GM18507 (cell line): Measurements from ENCODE around the gene TBCK.
"Not testable (repeated sequence)": the region's sequence is repeated elsewhere in the genome, so short reads cannot be mapped to it uniquely, and the experiment has no call there.

ENCODE experiments used
- DNase-seq: peaks from one replicate; pipeline ENCODE4 v3.0.0; 2011; ENCODE audit warnings: low read depth; ENCODE audit not compliant: insufficient read length; ENCODE audit errors: extremely low spot score
- FAIRE-seq: peaks from 2 replicates; lab custom pipeline; 2011; peaks lifted over from hg19 to GRCh38; lab: Jason Lieb, UNC

TBCK gene

DNA sequence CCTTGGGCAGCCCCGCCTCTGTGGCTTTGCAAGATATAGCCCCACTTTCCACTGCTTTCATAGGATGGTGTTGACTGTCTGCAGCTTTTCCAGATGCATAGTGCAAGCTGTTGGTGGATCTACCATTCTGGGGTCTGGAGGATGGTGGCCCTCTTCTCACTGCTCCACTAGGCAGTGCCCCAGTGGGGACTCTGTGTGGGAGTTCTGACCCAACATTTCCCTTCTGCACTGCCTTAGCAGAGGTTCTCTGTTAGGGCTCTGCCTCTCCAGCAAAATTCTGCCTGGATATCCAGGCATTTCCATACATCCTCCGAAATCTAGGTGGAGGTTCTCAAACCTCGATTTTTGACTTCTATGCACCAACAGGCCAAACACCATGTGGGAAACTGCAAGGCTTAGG is 153.7 kb downstream of the TBCK start:
- DNase-seq (no peak), FAIRE-seq (no peak)

DNA sequence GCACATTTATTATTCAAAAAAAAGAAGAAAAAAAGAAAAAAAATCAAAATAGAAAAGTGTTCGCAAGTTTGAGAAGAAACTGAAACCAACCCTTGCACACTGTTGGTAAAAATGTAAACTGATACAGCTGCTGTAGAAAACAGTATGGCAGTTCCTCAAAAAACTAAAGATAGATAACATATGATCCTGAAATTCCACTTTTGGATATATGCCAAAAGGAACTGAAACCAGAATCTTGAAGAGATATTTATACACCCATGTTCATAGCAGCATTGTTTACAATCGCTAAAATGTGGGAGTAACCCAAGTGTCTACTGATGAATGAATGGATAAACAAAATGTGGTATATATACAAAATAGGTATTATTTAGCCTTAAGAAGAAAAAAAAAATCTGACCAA is 155.4 kb downstream of the TBCK start:
- no peak for FAIRE-seq

DNA sequence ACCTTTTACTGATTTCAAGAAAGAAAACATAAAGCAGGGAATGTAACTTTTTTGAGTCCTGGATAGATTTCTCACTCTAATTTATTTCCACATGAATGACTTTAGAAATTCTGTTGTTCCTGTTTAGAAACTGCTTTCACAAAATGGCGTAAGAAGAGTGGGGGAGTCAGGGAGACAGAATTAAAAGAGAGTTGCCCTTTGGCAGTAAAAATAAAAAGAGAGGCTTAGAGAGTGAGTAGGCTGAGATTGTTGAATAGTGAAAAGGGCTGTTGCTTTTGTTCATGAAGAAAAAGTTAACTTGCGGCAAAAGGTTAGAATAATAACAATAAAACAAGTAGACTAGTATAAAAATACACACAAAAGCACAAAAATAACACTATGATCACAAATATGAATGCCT is 166.1 kb downstream of the TBCK start:
- DNase-seq (no peak), FAIRE-seq (no peak)

More for the DNA sequence above, 155.4 kb downstream of the TBCK start:
- no peak for DNase-seq

- DNase-seq (no peak), FAIRE-seq (no peak)
Observed at GRCh38 chr4:106149026-106149425, 167.0 kb downstream of the TBCK start.

DNA sequence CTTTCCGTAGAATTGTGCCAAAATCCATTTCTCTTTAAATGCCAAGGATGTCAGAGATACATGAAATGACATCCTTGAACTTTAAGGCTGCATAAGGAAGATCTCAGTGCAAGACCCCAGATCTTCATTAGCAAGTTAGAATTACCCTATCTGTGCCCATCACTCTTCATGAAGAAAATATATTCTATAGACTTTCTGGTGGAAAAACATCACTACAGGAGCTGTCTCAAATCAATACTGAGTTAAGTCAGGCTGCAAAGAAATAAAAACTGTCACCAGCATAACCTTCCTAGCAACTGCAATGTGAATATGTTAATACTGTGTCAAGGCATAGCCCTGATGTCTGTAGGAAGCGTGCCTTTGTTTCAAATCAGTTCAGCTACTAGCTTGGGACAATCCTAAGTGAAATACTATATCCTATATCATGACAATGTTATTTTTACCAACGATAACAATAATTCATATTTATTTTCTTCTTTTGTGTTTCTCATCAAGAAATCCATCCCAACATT is 173.3 kb downstream of the TBCK start:
- FAIRE-seq (no peak), DNase-seq (no peak)

GRCh38 chr4:106140601-106141000 is 175.4 kb downstream of the TBCK start:
- DNase-seq (no peak), FAIRE-seq (no peak)

DNA sequence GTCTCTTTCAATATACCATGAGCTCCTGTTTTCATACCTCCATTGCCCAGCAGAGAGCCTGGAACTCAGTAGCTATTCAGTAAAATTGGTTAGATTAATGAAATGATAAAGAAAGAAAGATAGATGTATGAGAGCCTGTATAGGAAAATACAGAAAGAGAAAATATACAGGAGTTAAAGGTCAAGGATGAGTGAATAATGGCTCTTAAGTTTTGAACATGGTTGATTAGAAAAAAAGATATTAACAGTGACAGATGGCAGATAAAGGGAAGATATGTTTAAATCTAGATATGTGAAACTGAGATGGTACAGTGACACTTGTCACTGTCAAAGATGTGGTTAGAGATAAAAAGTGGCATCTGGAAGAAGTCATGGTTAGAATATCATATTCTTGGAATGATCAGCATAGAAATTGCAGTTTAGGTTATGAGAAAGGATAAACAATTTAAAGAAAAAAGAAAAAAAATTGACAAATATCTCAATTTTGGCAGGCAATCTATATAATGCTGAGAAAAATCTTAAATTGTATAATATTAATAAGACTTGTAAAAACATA is 179.2 kb downstream of the TBCK start:
- FAIRE-seq: no peak
- DNase-seq: no peak

GRCh38 chr4:106132045-106132444 is 184.0 kb downstream of the TBCK start:
- no peak for DNase-seq
- FAIRE-seq: no peak

GRCh38 chr4:106126062-106126461 is 189.9 kb downstream of the TBCK start:
- no peak for DNase-seq

DNA sequence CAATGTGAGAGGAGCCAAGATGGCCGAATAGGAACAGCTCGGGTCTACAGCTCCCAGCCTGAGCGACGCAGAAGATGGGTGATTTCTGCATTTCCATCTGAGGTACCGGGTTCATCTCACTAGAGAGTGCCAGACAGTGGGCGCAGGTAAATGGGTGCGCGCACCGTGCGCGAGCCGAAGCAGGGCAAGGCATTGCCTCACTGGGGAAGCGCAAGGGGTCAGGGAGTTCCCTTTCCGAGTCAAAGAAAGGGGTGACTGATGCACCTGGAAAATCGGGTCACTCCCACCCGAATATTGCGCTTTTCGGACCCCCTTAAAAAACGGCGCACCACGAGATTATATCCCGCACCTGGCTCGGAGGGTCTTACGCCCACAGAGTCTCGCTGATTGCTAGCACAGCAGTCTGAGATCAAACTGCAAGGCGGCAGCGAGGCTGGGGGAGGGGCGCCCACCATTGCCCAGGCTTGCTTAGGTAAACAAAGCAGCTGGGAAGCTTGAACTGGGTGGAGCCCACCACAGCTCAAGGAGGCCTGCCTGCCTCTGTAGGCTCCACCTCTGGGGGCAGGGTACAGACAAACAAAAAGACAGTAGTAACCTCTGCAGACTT is 196.0 kb downstream of the TBCK start:
- not testable (repeated sequence) for FAIRE-seq

More at GRCh38 chr4:106126062-106126461, 189.9 kb downstream of the TBCK start:
- no peak for FAIRE-seq

DNA sequence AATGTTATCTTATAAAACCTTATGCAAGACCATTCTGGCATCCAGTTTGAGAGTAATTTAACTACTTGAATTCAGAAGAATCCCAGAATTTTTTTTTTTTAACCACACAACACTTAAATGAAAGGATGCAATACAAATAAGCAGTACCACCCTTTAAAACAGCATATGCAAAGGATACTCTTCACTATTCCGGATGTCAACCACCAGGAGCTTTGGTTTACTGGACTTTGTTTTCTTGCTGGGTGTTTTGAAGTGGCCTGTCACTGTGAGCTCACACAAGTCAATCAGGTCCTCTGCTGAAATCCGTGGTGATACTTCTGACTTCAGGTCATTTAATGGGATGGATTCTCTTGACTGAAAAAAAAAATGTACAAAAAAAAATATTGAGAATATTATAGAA is 200.0 kb downstream of the TBCK start:
- DNase-seq: no peak
- FAIRE-seq: no peak

More for the DNA sequence above, 196.0 kb downstream of the TBCK start:
- DNase-seq: not testable (repeated sequence)

GRCh38 chr4:106114270-106114669 is 201.7 kb downstream of the TBCK start:
- DNase-seq (no peak), FAIRE-seq (no peak)

GRCh38 chr4:106111778-106112469 is 204.1 kb downstream of the TBCK start:
- not testable (repeated sequence) for DNase-seq, FAIRE-seq

GRCh38 chr4:106109929-106110328 is 206.1 kb downstream of the TBCK start:
- DNase-seq (no peak), FAIRE-seq (no peak)

GRCh38 chr4:106105697-106106096 is 210.3 kb downstream of the TBCK start:
- DNase-seq (no peak), FAIRE-seq (no peak)

GRCh38 chr4:106104276-106104675 is 211.7 kb downstream of the TBCK start:
- DNase-seq: no peak
- FAIRE-seq: no peak

- FAIRE-seq (no peak), DNase-seq (no peak)
Observed at GRCh38 chr4:106096454-106096853, 219.6 kb downstream of the TBCK start.

- DNase-seq (no peak), FAIRE-seq (no peak)
Observed at GRCh38 chr4:106095408-106095807, 220.6 kb downstream of the TBCK start.

GRCh38 chr4:106092361-106093040 is 223.5 kb downstream of the TBCK start:
- DNase-seq (no peak), FAIRE-seq (no peak)

- DNase-seq (no peak), FAIRE-seq (no peak)
Observed at GRCh38 chr4:106090826-106091225, 225.2 kb downstream of the TBCK start.
